Astrocyte (in vitro differentiated cells and primary cell): Measurements from ENCODE around the gene RPS21. TPM values are rescaled to one million over a fixed set of nuclear protein-coding genes. Genes with fewer than 3 reads are reported as not detected.

Experiments
- DNase-seq: peaks from one replicate; pipeline ENCODE4 v3.0.0-alpha.2; 2010; ENCODE audit warnings: low read depth
- FAIRE-seq: peaks from 2 replicates; lab custom pipeline; 2011; peaks lifted over from hg19 to GRCh38; lab: Jason Lieb, UNC
- H2AFZ ChIP-seq: 2 replicates; pipeline ENCODE4 v1.6.0; 2012; ENCODE audit warnings: low read depth, low read length, inconsistent platforms
- H3K27ac ChIP-seq: 2 replicates; pipeline ENCODE4 v1.5.1; 2011; ENCODE audit warnings: low read depth, low read length, inconsistent platforms
- H3K27me3 ChIP-seq: 2 replicates; pipeline ENCODE4 v1.6.0; 2011; ENCODE audit warnings: low read length, inconsistent platforms; ENCODE audit not compliant: insufficient read depth
- H3K36me3 ChIP-seq: 2 replicates; pipeline ENCODE4 v1.5.1; 2011; ENCODE audit warnings: low read length, inconsistent platforms; ENCODE audit not compliant: insufficient read depth
- H3K4me1 ChIP-seq: 2 replicates; pipeline ENCODE4 v1.5.1; 2011; ENCODE audit warnings: low read length, inconsistent platforms; ENCODE audit not compliant: insufficient read depth
- H3K4me2 ChIP-seq: 2 replicates; pipeline ENCODE4 v1.6.0; 2012; ENCODE audit warnings: low read length, inconsistent platforms
- H3K4me3 ChIP-seq: 2 replicates; pipeline ENCODE4 v1.5.1; 2011; ENCODE audit warnings: low read depth, mild to moderate bottlenecking, low read length, inconsistent platforms; ENCODE audit not compliant: insufficient read depth
- H3K79me2 ChIP-seq: 2 replicates; pipeline ENCODE4 v1.6.0; 2012; ENCODE audit warnings: mild to moderate bottlenecking, low read length, inconsistent platforms; ENCODE audit not compliant: insufficient read depth
- H3K9ac ChIP-seq: 2 replicates; pipeline ENCODE4 v1.6.0; 2012; ENCODE audit warnings: mild to moderate bottlenecking, low read length, inconsistent platforms
- H3K9me3 ChIP-seq: 2 replicates; pipeline ENCODE4 v1.5.1; 2012; ENCODE audit warnings: low read depth, mild to moderate bottlenecking, low read length, inconsistent platforms; ENCODE audit not compliant: insufficient read depth
- H4K20me1 ChIP-seq: 2 replicates; pipeline ENCODE4 v1.6.0; 2012; ENCODE audit warnings: low read length, inconsistent platforms; ENCODE audit not compliant: insufficient read depth
- H3K27ac Mint-ChIP-seq: one replicate; pipeline ENCODE4 v1.8.0; 2021; ENCODE audit warnings: mild to moderate bottlenecking, mixed read lengths; ENCODE audit not compliant: unreplicated experiment
- H3K27me3 Mint-ChIP-seq: one replicate; pipeline ENCODE4 v1.8.0; 2021; ENCODE audit warnings: low read depth, mixed read lengths; ENCODE audit not compliant: unreplicated experiment
- H3K36me3 Mint-ChIP-seq: one replicate; pipeline ENCODE4 v1.8.0; 2021; ENCODE audit warnings: low read depth, mixed read lengths; ENCODE audit not compliant: unreplicated experiment
- H3K4me1 Mint-ChIP-seq: one replicate; pipeline ENCODE4 v1.8.0; 2021; ENCODE audit warnings: low read depth, mixed read lengths; ENCODE audit not compliant: unreplicated experiment
- H3K4me3 Mint-ChIP-seq: one replicate; pipeline ENCODE4 v1.8.0; 2021; ENCODE audit warnings: mild to moderate bottlenecking, moderate library complexity, mixed read lengths; ENCODE audit not compliant: unreplicated experiment
- H3K9me3 Mint-ChIP-seq: one replicate; pipeline ENCODE4 v1.8.0; 2021; ENCODE audit warnings: mild to moderate bottlenecking, mixed read lengths; ENCODE audit not compliant: unreplicated experiment
- EZH2 ChIP-seq: IDR thresholded peaks from 2 replicates; pipeline ENCODE4 v1.6.1; 2012; ENCODE audit warnings: mild to moderate bottlenecking, low read length, inconsistent platforms; ENCODE audit not compliant: insufficient read depth
- total RNA-seq: library from RNA; stranded (reverse); gene quantifications from 2 replicates; pipeline ENCODE4 v1.2.1, GENCODE V29; 2021
- TF ChIP-seq, protein P1 (sequence below): IDR thresholded peaks from 2 replicates; pipeline ENCODE4 v1.5.1; 2011; ENCODE audit warnings: low read depth, mild to moderate bottlenecking, inconsistent platforms, low read length, moderate library complexity; ENCODE audit not compliant: insufficient read depth

Gene RPS21
- total RNA-seq, 1 donor from 2014 or later = 1,251 TPM

DNA sequence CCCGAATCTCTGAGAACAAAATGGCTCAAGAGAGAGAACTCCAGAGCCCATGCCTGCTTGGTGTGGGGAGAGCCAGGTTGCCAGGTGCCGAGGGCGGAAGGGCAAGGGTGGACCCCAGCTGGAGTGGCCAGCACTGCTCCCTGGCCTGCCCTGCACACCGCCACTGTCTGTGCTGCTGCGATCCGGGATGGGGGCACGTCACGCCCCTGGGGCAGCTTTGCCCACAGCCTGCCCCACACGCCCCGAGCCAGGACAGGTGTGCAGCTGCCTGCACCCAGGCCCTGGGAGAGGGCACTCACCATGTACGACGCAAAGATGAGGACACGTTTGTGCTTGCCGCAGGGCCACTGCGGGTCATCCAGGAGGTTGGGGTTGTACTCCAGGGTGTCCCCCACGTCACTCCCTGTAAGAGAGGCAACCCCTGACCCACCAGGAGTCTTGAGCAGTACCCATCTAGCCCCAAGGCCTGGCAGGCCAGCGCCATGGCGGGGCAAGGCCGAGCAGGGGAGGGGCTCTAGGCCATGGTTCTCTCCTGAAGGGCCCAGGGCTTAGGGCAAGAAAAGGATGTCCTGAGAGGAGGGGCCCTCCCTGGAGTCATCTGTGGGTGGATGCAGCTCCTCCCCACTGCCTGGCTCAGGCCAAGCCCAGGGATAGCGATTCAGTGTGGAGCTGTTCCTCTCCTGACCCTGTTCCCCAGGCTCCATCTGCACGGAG lies 5.9 kb downstream of the RPS21 start:
- no peak overlapping the region for H3K27ac Mint-ChIP-seq
- no peak for DNase-seq

DNA sequence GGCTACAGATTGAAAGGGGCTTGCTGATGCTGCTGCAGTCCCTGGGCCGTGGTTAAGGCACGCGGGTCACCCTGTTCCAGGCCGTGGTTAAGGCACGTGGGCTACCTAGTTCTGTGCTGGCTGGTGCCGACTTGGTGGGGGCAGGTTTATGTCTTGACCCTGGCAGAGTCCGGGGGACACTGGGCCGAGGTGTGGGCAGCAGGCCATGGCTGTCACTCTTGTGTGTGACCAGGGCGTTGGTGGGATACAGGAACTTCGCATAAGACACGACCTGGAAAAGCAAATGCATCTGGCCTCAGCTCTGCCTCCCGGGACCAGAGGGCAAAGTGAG lies 6.4 kb downstream of the RPS21 start:
- DNase-seq (no peak), FAIRE-seq (no peak)
- Mint-ChIP-seq H3K4me1 (peaks cover 8% of the 10 kb centered on the region), H3K36me3 (peaks cover 4% of the 10 kb centered on the region), H3K9me3 (no peaks in the 10 kb centered on the region), H3K4me3 (no peak overlapping the region), H3K27me3 (no peaks in the 10 kb centered on the region), H3K27ac (no peak overlapping the region)
- no peak overlapping the region for H3K4me2 ChIP-seq
- peaks cover 15% of the 10 kb centered on the region for H3K36me3 ChIP-seq
- H3K27ac ChIP-seq = no peak overlapping the region
- TF ChIP-seq, protein P1, sequence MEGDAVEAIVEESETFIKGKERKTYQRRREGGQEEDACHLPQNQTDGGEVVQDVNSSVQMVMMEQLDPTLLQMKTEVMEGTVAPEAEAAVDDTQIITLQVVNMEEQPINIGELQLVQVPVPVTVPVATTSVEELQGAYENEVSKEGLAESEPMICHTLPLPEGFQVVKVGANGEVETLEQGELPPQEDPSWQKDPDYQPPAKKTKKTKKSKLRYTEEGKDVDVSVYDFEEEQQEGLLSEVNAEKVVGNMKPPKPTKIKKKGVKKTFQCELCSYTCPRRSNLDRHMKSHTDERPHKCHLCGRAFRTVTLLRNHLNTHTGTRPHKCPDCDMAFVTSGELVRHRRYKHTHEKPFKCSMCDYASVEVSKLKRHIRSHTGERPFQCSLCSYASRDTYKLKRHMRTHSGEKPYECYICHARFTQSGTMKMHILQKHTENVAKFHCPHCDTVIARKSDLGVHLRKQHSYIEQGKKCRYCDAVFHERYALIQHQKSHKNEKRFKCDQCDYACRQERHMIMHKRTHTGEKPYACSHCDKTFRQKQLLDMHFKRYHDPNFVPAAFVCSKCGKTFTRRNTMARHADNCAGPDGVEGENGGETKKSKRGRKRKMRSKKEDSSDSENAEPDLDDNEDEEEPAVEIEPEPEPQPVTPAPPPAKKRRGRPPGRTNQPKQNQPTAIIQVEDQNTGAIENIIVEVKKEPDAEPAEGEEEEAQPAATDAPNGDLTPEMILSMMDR = no peak
- H3K4me3 ChIP-seq = no peak overlapping the region
- no peak overlapping the region for H2AFZ ChIP-seq
- peaks cover 6% of the 10 kb centered on the region for H3K4me1 ChIP-seq
- no peaks in the 10 kb centered on the region for H3K27me3 ChIP-seq
- H3K9me3 ChIP-seq = no peaks in the 10 kb centered on the region
- peaks cover 16% of the 10 kb centered on the region for H3K79me2 ChIP-seq
- no peak overlapping the region for H3K9ac ChIP-seq
- peaks cover 29% of the 10 kb centered on the region for H4K20me1 ChIP-seq

More for the DNA sequence above, 5.9 kb downstream of the RPS21 start:
- no peak for FAIRE-seq
- H3K4me3 Mint-ChIP-seq = no peak overlapping the region
- Histone ChIP-seq H3K4me3 (no peak overlapping the region), H3K36me3 (peaks cover 17% of the 10 kb centered on the region), H2AFZ (no peak overlapping the region), H3K9ac (no peak overlapping the region), H3K9me3 (no peaks in the 10 kb centered on the region), H3K4me2 (no peak overlapping the region), H4K20me1 (peaks cover 34% of the 10 kb centered on the region), H3K27ac (no peak overlapping the region), H3K4me1 (peaks cover 11% of the 10 kb centered on the region), H3K79me2 (peaks cover 21% of the 10 kb centered on the region), H3K27me3 (no peaks in the 10 kb centered on the region)
- peaks cover 10% of the 10 kb centered on the region for H3K4me1 Mint-ChIP-seq
- TF ChIP-seq, protein P1 = no peak
- no peaks in the 10 kb centered on the region for H3K27me3 Mint-ChIP-seq
- H3K9me3 Mint-ChIP-seq = no peaks in the 10 kb centered on the region
- H3K36me3 Mint-ChIP-seq = peaks cover 4% of the 10 kb centered on the region

DNA sequence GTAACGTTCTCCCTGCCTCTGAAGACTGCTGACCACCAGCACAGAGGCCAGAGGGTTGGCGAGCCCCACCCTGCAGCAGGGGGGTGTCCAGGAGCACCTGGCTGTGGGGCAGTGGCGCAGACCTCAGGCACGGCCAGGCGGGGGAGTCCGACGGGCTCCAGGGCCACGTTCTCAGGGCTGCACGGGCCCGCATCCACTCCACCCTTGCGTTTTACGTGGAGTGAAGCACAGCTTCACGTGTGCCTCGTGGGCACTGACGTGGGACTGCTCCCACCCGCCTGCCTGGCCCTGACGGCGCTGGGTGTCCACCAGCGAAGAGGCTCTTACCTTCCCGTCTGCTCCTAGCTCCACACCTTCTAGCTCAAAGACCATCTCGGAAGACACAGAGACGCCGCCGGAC lies 6.9 kb downstream of the RPS21 start:
- Histone ChIP-seq H3K4me1 (peaks cover under 1% of the 10 kb centered on the region), H3K36me3 (peaks cover 10% of the 10 kb centered on the region), H3K9ac (no peak overlapping the region), H3K79me2 (peaks cover 10% of the 10 kb centered on the region), H3K27ac (no peak overlapping the region), H2AFZ (no peak overlapping the region), H3K27me3 (no peaks in the 10 kb centered on the region), H3K9me3 (no peaks in the 10 kb centered on the region), H3K4me3 (no peak overlapping the region), H4K20me1 (peaks cover 23% of the 10 kb centered on the region), H3K4me2 (no peak overlapping the region)
- Mint-ChIP-seq H3K4me1 (peaks cover 3% of the 10 kb centered on the region), H3K27me3 (no peaks in the 10 kb centered on the region), H3K27ac (no peak overlapping the region), H3K9me3 (no peaks in the 10 kb centered on the region), H3K4me3 (no peak overlapping the region), H3K36me3 (peaks cover 4% of the 10 kb centered on the region)
- DNase-seq (no peak), FAIRE-seq (no peak)
- no peak for TF ChIP-seq EZH2
- TF ChIP-seq, protein P1 = no peak
